AML-193 (cell line): ENCODE results near the gene CD8B2.
"Not testable (repeated sequence)": the region's sequence is repeated elsewhere in the genome, so short reads cannot be mapped to it uniquely, and the experiment has no call there.

Experiments used
- DNase-seq, 2 experiments: peaks; one replicate each; lab custom pipeline; 2025; lab: John Stamatoyannopoulos, UW

Gene CD8B2

DNA sequence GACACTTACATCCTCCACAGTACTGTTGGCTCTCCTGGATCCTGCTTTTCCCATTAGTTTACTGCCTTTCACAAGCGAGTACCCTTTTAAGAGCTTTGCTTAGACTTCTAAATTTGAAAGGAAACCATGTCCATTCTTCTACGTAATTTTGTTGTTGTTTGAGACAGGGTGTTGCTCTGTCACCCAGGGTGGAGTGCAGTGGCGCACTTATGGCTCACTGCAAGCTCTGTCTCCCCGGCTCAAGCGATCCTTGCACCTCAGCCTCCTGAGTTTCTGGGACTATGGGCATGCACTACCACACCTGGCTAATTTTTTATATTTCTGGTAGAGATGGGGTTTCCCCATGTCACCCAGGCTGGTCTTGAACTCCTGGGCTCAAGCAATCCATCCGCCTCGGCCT, 24.8 kb downstream of the CD8B2 start:
- not testable (repeated sequence) for DNase-seq

DNA sequence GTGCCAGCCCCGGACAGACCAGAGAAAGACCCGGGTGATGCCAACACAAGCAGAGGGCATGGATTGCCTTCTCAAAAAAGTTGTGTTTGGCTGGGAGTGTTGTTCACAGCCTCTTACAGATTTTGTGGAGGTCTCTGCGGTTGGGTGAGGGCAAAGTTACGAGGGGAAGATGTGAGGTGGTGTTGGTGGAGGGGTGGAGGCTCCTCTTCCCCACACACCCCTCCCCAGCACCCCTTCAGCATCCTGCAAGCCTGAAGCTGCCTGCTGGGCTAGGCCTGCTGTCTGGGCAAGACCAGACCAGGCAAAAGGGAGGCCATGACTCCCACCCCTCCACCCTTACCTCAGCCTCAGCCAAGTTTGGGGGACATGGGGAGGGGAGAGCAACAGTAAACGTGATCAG, 26.2 kb downstream of the CD8B2 start:
- not testable (repeated sequence) for DNase-seq

DNA sequence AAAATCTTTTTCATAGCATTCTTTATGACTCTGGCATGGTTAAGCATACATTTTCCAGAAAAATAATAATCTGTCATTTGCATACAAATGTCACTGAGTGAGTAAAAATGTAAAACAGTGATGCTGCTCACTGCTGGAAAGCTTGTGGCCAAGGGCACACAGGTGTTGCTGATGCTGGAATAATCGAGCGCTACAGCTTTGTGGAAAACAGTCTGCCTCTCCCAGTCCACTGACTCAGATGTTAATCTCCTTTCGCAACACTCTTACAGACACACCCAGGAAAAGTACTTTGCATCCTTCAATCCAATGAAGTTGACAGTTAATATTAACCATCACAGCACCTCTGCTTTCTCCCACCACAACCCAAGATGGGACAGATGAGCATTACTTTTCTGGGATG, 27.7 kb downstream of the CD8B2 start:
- DNase-seq: not testable (repeated sequence)

DNA sequence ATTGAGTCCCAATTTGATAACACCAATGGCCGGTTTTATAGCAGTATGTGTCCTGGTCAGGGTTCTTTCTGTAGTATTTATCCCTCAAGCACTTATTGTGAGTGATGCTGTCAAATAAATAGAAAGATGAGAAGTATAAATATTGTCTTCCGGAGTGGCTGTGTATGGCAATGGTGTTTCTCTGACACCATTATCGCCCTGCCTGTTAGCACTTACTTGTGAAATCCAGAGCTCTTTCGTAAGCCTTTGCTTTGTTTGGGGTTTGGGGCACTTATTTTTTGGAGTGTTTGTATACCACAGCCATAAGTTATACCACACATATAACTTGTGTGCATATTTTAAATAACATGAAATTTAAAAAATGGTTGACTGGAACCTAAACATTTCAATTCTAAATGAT, 29.3 kb downstream of the CD8B2 start:
- no peak for DNase-seq

DNA sequence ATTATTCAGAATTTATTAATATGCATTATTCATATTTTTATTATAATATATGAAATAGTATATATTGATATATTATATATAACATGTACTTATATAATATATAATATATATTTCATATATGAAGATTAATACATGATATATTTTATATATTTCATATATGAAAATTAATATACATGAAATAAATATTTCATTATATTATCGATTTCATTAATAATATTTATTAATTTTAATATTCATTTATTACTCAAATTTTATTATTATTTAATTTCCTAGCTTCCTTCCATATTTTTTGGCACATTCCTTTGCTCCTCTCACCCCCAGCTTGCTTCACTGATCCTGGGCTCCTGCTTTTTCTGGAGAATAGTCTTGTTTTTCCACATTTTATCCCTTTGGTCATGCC, 29.7 kb downstream of the CD8B2 start:
- DNase-seq: no peak

DNA sequence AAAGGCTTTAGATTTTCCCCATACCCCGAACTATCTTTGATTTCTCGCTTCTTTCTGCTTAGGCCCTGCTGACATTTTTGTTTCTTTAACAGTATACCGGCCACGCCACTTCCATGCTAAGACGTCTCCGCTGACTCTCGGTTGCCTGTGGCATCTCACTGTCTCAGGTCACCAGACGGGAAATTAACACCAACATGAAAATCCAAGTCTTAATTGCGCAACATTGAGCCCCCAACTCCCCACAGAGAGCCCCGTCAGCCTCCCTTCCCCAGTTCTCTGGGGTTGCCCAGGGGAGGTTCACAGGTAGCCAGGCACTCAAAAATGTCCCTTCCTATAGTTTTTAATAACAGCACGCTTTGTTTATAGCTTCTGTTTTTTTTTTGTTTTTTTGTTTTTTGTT, 30.2 kb downstream of the CD8B2 start:
- DNase-seq: no peak

DNA sequence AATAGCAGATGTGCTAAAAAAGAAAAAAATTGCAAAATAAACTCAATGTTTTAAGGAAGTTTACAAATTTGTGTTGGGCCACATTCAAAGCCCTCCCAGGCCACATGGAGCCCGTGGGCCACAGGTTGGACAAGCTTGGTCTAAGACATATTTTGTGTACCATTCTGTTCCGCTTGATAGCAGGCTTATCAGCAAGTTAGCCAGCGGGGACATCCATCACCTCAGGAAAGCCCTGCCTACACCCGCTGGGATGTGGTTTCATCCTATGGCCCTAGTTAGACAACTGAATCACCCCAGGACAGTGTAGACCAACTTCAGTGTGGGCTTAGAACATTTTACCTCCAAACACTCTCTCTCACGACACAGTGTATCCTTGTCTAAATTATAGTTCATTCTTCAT, 32.6 kb downstream of the CD8B2 start:
- no peak for DNase-seq

DNA sequence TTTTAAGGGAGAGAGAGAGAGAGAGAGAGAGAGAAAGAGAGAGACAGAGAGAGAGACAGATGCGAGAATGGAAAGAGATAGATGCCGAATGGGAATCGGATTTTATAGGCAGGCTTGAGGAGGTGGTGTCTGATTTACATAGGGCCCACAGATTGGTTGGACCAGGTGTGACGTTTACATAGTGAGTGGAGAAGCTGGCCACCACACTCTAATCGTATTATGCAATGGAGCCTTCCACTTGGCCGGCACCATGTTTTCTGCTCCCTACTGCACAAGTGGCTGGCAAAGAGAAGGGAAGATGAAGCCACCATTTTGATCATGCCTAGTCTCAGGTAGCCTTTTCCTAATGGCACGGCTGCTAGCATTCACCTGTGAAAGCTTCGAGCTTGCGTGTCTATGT, 33.9 kb downstream of the CD8B2 start:
- no peak for DNase-seq

DNA sequence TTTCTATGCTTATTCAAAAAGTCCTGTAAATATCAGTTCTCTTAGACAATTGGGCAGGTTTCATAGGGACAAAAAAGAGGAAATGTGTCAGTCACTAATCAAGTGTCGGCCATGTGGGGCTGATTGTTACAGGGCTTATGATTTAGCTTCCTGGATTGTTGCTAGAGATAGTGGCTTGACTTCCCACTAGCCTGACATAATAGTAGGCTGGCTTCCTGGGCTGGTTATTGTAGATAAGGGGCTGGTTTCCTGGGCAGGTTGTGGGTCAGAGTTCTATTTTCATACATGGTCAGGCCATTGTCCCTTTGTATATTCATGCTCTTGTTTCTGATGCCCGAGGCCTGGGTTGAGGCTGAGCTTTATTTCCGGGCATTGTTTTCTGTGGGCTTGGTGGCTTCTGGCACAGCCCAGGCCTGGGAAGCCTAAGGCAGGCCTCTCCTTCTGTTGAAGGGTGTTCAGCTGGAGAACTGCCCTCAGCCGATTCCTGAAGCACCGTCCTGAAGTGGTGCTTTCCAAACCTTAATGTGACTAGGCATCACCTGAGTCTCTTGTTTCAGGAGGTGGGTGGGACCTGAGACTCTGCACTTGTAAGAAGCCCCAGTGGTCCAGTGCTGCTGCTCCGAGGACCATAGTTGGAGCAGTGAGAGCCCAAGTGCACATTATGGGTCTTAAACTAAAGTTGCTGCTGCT, 37.0 kb downstream of the CD8B2 start:
- no peak for DNase-seq

DNA sequence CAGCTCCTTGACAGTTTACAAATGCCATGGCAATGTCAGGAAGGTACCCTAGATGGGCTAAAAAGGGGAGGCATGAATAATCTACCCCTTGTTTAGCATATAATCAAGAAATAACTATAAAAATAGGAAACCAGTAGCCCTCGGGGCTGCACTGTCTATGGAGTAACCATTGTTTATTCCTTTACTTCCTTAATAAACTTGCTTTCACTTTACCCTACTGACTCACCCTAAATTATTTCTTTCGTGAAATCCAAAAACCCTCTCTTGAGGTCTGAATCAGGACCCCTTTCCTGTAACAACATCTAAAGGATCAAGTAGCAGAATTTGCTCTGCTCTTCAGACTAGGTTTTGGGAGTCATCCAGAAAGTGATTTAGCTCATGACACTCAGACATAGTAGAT, 43.7 kb downstream of the CD8B2 start:
- DNase-seq: no peak

DNA sequence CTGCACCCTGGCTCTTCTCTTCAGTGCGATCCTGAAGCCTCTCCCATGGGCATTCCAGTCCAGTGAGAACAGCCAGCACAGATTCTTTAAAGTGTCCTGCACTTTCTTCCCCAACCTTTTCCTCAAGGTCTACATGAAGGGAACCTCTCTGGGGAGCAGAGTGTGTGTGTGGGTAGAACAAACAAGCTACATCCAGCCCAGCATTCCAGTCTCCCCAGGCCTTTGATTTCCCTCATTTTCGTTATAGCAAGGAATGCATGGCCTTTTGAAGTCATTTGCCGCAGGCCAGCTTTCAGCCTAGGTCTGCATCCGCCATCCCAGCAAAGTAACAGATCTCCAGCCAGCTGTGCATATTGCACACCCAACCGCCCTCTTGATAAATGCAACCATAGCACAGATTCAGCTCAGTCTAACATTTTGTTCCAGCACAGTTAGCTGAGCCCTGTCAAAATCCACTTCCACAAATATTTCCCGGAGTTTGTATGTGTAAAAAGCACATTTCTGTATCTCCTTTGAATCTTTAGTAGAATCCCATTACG, 44.6 kb downstream of the CD8B2 start:
- no peak for DNase-seq

DNA sequence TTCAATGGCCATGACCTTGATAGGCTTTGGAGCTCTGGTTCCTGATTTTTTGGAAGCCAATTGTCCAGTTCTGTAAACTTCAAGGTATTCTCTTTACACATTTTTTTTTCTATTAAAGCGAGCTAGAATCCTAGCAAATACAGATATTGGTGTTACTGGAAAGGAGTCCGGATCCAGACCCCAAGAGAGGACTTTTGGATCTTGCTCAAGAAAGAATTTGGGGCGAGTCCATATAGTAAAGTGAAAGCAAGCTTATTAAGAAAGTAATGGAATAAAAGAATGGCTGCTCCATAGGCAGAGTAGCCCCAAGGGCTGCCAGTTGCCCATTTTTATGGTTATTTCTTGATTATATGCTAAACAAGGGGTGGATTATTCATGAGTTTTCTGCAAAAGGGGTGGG, 45.1 kb downstream of the CD8B2 start:
- no peak for DNase-seq

DNA sequence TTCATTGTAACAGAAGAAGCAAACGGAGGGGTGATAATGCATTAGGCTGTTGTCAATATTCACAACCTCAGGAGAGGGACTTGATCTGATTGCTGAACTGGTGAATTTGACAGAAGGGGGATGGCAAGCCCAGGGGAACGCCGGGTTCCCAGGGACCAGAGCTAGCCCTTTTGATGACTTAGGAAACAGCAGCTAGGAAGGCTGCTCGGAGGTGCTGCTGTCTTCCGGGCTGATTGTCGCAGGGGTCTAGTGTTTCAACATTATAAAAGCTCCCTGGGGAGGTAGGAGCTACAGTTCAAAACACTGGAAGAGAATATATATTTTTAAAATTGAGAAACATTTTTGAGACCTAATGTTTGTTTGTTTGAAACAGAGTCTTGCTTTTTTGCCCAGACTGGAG, 47.3 kb downstream of the CD8B2 start:
- DNase-seq: no peak

DNA sequence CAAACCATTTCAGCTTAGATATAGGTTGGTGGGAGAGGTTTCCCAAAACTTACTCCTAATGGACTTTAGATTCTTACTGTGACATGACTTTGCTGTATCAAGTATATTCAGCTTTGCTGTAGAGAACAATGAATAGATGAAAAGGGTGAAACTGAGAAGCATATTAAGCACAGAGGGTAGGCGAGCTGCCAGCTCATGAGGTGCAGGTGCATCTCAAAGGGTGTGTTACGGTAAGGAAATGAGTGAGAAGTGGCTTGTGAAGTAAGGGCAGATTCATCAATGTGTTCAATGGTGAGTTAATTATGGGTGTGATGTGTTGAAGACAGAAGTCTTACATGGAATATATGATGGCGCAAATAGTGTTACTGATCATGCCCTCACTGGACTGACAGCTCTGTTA, 49.3 kb downstream of the CD8B2 start:
- no peak for DNase-seq

DNA sequence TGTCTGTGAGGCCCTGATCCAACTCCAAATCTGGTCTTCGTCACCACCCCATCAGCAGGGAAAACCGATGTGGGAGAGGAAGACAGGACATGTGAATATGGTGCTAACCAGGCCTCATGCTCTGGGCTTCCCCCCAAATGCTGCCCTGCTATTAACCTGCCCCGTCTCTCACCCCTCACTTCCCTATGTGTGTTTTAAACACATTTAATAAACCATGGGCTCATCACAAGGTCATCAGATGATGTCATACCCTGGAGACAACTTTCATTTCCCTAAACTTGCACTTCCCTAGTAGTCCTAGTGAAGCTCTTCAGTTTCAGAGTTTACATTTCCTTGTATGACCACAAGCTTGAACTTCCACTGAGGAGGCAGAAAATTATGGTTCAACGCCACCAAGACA, 49.9 kb downstream of the CD8B2 start:
- DNase-seq: no peak

DNA sequence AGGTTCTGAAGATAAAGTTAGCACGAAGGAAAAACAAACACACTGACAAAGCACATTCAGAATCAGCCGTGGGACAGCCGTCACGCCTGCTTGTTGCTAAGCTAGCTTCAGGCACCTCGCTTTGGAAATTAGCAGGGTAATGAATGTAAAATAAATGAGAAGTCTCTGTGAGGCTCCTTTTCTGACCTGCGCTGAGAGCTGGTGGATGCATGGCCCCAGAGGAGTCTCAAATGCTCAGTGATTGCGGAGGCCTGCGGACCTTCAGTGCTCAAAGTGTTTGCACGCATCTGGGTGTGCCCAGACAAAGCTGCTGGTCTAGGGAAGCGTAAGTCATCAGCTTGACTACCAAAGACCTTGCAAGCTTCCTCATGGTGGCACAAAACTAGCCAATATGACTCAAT, 50.6 kb downstream of the CD8B2 start:
- DNase-seq: no peak

DNA sequence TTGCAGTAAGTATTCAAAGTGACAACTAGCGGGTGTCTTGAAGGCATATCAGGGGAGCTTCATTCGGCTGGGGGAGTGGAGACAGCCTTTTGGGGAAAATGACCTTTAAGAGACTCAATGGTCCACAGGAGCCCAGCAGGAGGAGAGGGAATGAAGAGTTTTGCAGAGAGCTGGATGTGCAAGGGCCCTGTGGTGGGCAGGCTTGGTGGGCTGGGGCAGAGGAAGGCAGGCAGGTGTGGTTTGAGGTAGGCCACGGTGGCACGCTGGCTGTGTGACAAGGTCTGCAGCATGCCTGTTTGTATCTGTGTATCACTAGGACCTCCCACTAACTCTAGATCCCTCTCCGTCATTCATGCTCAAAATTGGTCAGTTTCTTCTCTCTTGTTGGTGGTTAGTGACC, 53.7 kb downstream of the CD8B2 start:
- DNase-seq: no peak

DNA sequence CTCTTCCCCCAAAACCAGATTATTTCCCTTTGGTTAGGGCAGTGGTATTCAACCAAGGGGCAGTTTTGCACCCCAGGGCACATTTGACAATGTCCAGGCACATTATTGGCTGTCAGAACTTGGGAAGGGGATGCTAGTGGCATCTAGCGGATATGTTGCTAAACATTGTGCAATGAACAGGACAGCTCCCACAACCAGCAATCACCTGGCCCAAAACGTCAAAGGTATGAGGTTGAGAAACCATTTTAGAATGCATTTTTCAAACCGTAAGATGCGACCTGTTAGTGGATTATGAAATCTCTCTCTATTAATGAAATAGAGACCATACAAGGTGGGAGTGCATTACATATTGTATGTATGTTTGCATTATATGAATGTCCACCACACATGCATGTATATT, 54.2 kb downstream of the CD8B2 start:
- DNase-seq: no peak

DNA sequence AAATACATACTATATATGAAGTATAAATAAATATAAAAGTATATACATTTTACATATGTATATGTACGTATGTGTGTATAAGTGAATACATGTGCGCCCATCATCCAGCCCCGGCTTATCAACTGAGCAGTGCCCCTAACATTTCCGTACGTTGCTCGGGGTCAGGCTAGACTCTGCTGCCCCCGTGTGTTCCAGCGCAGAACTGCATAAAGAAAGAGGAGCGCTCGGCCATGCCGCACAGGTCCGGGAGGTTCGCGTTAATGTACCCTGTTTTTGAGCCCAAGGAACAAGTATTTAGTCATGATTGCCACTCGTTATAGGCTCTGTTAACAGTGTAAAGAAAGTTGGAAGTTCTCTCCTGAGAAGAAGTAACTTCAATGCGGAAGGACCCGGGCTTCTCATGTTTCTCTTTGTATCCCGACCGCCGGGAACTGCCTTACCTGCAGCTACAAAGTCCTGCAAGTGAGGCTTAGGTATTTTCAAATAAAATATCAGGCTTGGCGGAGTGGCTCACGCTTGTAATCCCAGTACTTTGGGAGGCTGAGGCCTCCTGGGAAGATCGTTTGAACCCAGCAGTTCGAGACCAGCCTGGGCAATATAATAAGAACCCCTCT, 55.7 kb downstream of the CD8B2 start:
- DNase-seq: peak; percentile 21 to 25

DNA sequence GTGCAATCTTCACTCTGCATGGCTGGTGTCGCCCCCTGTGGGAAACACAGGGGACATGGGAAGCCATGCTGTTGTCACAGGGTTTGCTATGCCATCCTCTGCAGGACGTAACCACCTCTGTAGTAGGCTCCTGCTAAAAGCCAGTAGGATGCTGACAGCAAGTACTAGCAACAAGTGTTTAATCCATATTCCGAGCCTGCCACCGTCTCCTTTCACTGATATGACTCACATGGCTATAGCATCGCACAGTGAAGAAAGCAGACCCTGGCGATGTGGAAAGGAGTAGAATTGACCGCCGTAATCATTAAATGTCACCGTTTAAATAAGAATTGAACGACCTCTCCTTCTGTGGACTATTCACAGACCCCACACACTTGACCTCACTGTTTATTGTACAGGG, 57.8 kb downstream of the CD8B2 start:
- no peak for DNase-seq

DNA sequence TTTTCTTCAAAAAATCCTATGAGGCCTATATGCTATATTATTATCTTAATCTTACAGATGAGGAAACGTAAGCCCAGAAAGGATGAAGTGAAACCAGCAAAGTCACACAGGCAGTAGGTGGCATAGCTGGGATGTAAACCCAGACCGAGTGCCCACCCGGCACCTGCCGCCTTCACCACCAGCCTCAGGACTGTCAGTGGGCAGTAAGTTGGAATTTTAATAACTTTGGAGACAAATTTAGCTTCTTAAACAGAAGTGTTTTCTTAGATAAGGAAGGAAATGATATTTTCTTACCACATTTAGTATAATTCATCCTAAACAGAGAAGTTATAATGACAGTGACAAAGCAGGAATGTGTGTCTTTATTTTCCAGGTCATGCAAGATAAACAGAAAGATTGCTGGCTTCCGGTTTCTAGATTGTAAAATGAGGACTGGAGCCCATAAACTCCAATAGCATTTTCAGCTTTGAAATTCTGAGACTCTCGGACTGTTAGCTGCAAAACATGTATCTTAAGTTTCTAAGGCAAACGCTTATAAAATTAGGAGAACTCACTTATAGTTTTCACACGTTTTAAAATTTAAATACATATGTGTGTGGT, 59.3 kb downstream of the CD8B2 start:
- no peak for DNase-seq

DNA sequence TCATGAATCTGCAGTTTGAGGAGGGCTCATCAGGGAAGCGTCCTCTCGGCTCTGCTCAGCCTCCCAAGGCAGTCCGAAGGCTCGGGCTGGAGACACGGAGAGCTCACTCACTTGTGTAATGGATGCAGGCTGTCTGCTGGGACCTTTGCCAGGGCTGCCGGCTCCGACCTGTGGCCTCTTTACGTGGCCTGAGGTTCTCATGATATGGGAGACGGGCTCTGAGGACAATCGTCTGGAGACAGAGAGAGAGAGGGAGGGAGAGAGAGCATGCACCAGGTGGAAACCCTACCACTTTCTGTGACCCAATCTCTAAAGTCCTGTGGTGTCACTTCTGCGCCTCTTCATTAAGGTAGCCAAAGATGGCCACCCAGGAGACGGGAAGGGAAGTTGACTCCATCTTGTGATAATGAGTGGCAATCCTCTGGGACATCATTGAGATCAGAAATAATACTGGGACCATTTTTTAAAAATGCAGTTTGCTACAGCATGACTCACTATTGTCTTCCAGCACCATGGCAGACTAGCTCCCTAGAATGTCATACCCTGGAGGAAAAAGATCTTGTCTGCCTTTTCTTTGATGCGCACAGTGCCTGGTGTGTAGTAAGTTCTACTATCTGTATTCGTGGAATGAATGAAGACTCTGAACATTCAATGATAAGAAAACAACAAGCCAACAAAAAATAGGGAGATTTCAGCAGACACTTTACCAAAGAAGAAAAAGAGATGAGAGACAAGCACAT, 60.2 kb downstream of the CD8B2 start:
- DNase-seq: no peak
